Uterus (tissue), 4 donors: ENCODE data around the gene DSE. TPM values are rescaled to one million over a fixed set of nuclear protein-coding genes. Genes with fewer than 3 reads are reported as not detected.

ENCODE experiments used
- DNase-seq, 2 donors: peaks; one replicate each; pipeline ENCODE4 v3.0.0-alpha.2; 2019 to 2020
- H3K27ac ChIP-seq, 2 donors: fragments of 200-600 bp; sonication (generic); 1 replicate in 1 of 2; 2 replicates in 1 of 2; pipeline ENCODE4 v1.5.1; 2016 to 2018
- H3K27me3 ChIP-seq, 2 donors: fragments of 200-600 bp; sonication (generic); one replicate each; pipeline ENCODE4 v1.5.1; 2018 to 2019; ENCODE audit warnings: control low read depth in 1 of 2
- H3K36me3 ChIP-seq, 2 donors: fragments of 200-600 bp; sonication (generic); one replicate each; pipeline ENCODE4 v1.5.1; 2019; ENCODE audit warnings: control low read depth in 1 of 2
- H3K4me1 ChIP-seq, 2 donors: fragments of 200-600 bp; sonication (generic); one replicate each; pipeline ENCODE4 v1.5.1; 2018 to 2019; ENCODE audit warnings: control low read depth in 1 of 2
- H3K4me3 ChIP-seq, 2 donors: fragments of 200-600 bp; sonication (generic); 1 replicate in 1 of 2; 2 replicates in 1 of 2; pipeline ENCODE4 v1.5.1; 2018 to 2019; ENCODE audit warnings: mild to moderate bottlenecking in 1 of 2
- H3K9me3 ChIP-seq, 2 donors: fragments of 200-600 bp; sonication (generic); one replicate each; pipeline ENCODE4 v1.5.1; 2019; ENCODE audit warnings: control low read depth in 1 of 2
- CTCF ChIP-seq, 4 experiments: fragments of 200-600 bp in 2 of 4; fragments of 450-650 bp in 2 of 4; sonication (generic) in 2 of 4; IDR thresholded peaks; one replicate each; pipeline ENCODE4 v1.5.1; 2016 to 2019; ENCODE audit warnings: antibody characterized with exemption in 4 of 4, mild to moderate bottlenecking in 2 of 4, moderate library complexity in 1 of 4
- POLR2A ChIP-seq, 2 donors: fragments of 450-650 bp; IDR thresholded peaks; one replicate each; pipeline ENCODE4 v1.6.1; 2016; ENCODE audit warnings: antibody characterized with exemption in 2 of 2, mild to moderate bottlenecking in 1 of 2, moderate library complexity in 1 of 2
- intact Hi-C: fragments of 100-400 bp; cut with DNase I; formaldehyde crosslinking; loops from one replicate; pipeline ENCODE4 v1.15.1; 2023; ENCODE audit warnings: low total_unique reads
- total RNA-seq, 4 donors: library from RNA; depleted of rRNA in 3 of 4; stranded (reverse); fragments of >200 nt in 3 of 4; gene quantifications; one replicate each; pipeline versions ENCODE4 v1.1.0 to v1.2.4, GENCODE V29; 2014 to 2023
- donor health status: DM: yes; HTN: yes; CAD: no.

Gene DSE
- total RNA-seq, 4 donors from 2014 or later: 21.3 to 84.0 (median 42.3) TPM

GRCh38 chr6:116417661-116418060 is 46.9 kb downstream of the DSE start:
- no peak for DNase-seq
- Histone ChIP-seq H3K27me3 (no peaks in the 10 kb centered on the region), H3K4me1 (no peaks in the 10 kb centered on the region), H3K27ac (no peak overlapping the region), H3K36me3 (no peaks in the 10 kb centered on the region), H3K9me3 (no peaks in the 10 kb centered on the region), H3K4me3 (no peak overlapping the region)
- no peak for TF ChIP-seq POLR2A (IDR thresholded peaks at IDR 0.05)
- no peak for TF ChIP-seq CTCF (IDR thresholded peaks at IDR 0.05)
- intact Hi-C loops: no loop called here

GRCh38 chr6:116419069-116419786 is 48.5 kb downstream of the DSE start:
- Histone ChIP-seq H3K36me3 (no peaks in the 10 kb centered on the region), H3K27me3 (no peaks in the 10 kb centered on the region), H3K4me1 (no peaks in the 10 kb centered on the region), H3K4me3 (no peak overlapping the region), H3K9me3 (no peaks in the 10 kb centered on the region), H3K27ac (no peak overlapping the region)
- intact Hi-C loops: no loop called here
- no peak for DNase-seq
- TF ChIP-seq POLR2A (IDR thresholded peaks at IDR 0.05) (no peak), CTCF (IDR thresholded peaks at IDR 0.05) (no peak)

- Histone ChIP-seq H3K27me3 (no peaks in the 10 kb centered on the region), H3K9me3 (no peaks in the 10 kb centered on the region), H3K27ac (no peak overlapping the region), H3K36me3 (no peaks in the 10 kb centered on the region), H3K4me1 (no peaks in the 10 kb centered on the region), H3K4me3 (no peak overlapping the region)
- intact Hi-C loops: no loop called here
- TF ChIP-seq POLR2A (IDR thresholded peaks at IDR 0.05): no peak
- no peak for TF ChIP-seq CTCF (IDR thresholded peaks at IDR 0.05)
- DNase-seq: no peak
Observed at GRCh38 chr6:116420341-116420740, 49.6 kb downstream of the DSE start.

GRCh38 chr6:116422238-116422637 is 51.5 kb downstream of the DSE start:
- Histone ChIP-seq H3K9me3 (no peaks in the 10 kb centered on the region), H3K27me3 (no peaks in the 10 kb centered on the region), H3K27ac (no peak overlapping the region), H3K4me1 (no peaks in the 10 kb centered on the region), H3K4me3 (no peak overlapping the region), H3K36me3 (no peaks in the 10 kb centered on the region)
- TF ChIP-seq CTCF (IDR thresholded peaks at IDR 0.05): no peak
- no peak for TF ChIP-seq POLR2A (IDR thresholded peaks at IDR 0.05)
- intact Hi-C loops: no loop called here
- no peak for DNase-seq

- no peak overlapping the region for H3K4me3 ChIP-seq
- H3K27me3 ChIP-seq: no peaks in the 10 kb centered on the region
- H3K36me3 ChIP-seq: no peaks in the 10 kb centered on the region
- no peaks in the 10 kb centered on the region for H3K9me3 ChIP-seq
- intact Hi-C loops: no loop called here
- H3K27ac ChIP-seq: no peak overlapping the region
- DNase-seq: no peak
- TF ChIP-seq CTCF (IDR thresholded peaks at IDR 0.05) (no peak), POLR2A (IDR thresholded peaks at IDR 0.05) (no peak)
- H3K4me1 ChIP-seq: no peaks in the 10 kb centered on the region
Observed at GRCh38 chr6:116424001-116424400, 53.3 kb downstream of the DSE start.
